Activated naive CD4-positive, alpha-beta T cell treated with anti-CD3 and anti-CD28 coated beads, Interleukin-2, amount 50 U/mL, for 24 hours (primary cell): ENCODE results near the gene ZNF165.
"Not testable (repeated sequence)": the region's sequence is repeated elsewhere in the genome, so short reads cannot be mapped to it uniquely, and the experiment has no call there.

Experiments used
- H3K27ac Mint-ChIP-seq: one replicate; pipeline ENCODE4 v1.8.0; 2021; ENCODE audit warnings: mild to moderate bottlenecking, mixed read lengths
- H3K27me3 Mint-ChIP-seq: one replicate; pipeline ENCODE4 v1.8.0; 2021; ENCODE audit warnings: mixed read lengths
- H3K36me3 Mint-ChIP-seq: one replicate; pipeline ENCODE4 v1.8.0; 2021; ENCODE audit warnings: mixed read lengths
- H3K4me1 Mint-ChIP-seq: one replicate; pipeline ENCODE4 v1.8.0; 2021; ENCODE audit warnings: mixed read lengths
- H3K4me3 Mint-ChIP-seq: one replicate; pipeline ENCODE4 v1.8.0; 2021; ENCODE audit warnings: mild to moderate bottlenecking, mixed read lengths
- H3K9me3 Mint-ChIP-seq: one replicate; pipeline ENCODE4 v1.8.0; 2021; ENCODE audit warnings: mixed read lengths

The ZNF165 gene

DNA sequence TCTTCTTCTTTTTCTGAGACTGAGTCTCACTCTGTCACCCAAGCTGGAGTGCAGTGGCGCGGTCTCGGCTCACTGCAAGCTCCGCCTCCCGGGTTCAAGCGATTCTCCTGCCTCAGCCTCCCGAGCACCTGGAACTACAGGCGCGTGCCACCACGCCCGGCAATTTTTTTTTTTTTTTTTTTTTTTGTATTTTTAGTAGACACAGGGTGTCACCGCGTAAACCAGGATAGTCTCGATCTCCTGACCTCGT, at the start of gene ZNF165:
Gene ZNF165 (plus strand): TSS at position 188 of the 250 bp plus-strand sequence. CDS start 4,913 bp downstream, outside the sequence.
- peak within 1 kb of the TSS; percentile 95 for H3K27ac Mint-ChIP-seq
- H3K27me3 Mint-ChIP-seq, H3K9me3 Mint-ChIP-seq: not testable (repeated sequence)
- H3K4me1 Mint-ChIP-seq, result peaks cover 49% of the 10 kb centered on the region
- peaks cover 14% of the 10 kb centered on the region for H3K36me3 Mint-ChIP-seq
- peak within 1 kb of the TSS; percentile 94 for H3K4me3 Mint-ChIP-seq

DNA sequence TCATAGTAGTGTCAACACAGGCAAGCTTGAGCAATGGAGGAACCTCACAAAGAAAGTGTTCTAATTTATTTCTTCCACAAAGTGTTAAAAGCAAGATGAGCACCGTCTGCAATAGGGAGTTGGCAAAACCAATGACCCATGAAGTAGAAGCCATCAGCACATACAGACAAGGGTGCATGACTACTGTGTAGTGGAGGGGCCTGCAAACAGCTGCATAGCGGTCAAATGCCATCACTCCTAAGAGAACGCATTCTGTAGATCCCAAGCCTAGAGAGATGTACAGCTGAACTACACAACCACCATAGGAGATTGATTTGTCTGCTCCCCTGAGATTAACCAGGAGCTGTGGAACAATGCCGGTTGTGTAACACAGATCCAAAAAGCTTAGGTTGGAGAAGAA, 26.8 kb upstream of the ZNF165 start:
- H3K4me1 Mint-ChIP-seq, result no peaks in the 10 kb centered on the region
- H3K36me3 Mint-ChIP-seq, result no peaks in the 10 kb centered on the region
- no peak overlapping the region for H3K27ac Mint-ChIP-seq
- no peak overlapping the region for H3K4me3 Mint-ChIP-seq
- peaks cover 13% of the 10 kb centered on the region for H3K27me3 Mint-ChIP-seq
- no peaks in the 10 kb centered on the region for H3K9me3 Mint-ChIP-seq

DNA sequence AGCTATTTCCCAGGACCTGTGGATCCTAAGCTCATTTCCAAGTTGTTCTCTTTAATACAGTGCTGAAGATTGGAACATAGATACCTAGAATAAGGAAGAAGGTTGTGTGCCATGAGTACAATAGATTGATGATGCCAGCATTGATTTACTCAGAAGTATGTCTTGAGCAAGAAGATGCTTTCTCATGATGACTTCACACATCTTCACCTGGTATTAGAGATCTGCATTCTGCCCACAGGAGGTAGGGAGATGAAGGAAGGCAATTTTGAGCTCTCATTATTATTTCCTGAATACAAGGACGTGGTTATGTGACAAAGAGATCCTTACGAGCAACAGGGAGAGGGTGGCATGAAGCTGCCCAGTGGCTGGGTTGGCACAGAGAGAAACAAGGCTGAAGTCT, 20.0 kb upstream of the ZNF165 start:
- H3K4me1 Mint-ChIP-seq, result peaks cover 5% of the 10 kb centered on the region
- no peak overlapping the region for H3K4me3 Mint-ChIP-seq
- no peaks in the 10 kb centered on the region for H3K9me3 Mint-ChIP-seq
- H3K27ac Mint-ChIP-seq, result no peak overlapping the region
- H3K27me3 Mint-ChIP-seq, result peaks cover 23% of the 10 kb centered on the region
- H3K36me3 Mint-ChIP-seq, result no peaks in the 10 kb centered on the region

DNA sequence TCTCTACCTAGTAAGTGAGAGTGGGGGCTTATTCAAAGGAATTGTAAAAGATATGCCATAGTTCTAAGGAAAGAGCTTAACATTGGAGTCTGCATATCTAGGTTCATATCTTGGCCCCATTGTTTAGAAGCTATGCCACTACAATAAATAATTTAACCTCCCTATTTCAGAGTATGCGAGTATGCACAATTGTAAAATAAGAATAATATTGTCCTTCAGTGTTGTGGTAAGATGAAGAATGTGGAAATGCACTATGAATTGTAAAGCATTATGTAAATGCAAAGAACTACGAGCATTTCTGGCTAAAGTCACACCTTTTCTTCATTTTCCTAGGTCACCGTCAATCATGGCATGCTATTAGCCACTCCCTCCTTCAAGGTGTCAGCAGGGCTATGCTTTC, 16.1 kb upstream of the ZNF165 start:
- peaks cover 5% of the 10 kb centered on the region for H3K4me1 Mint-ChIP-seq
- H3K27me3 Mint-ChIP-seq, result peaks cover 34% of the 10 kb centered on the region
- H3K27ac Mint-ChIP-seq, result no peak overlapping the region
- H3K36me3 Mint-ChIP-seq, result no peaks in the 10 kb centered on the region
- H3K4me3 Mint-ChIP-seq, result no peak overlapping the region
- no peaks in the 10 kb centered on the region for H3K9me3 Mint-ChIP-seq

DNA sequence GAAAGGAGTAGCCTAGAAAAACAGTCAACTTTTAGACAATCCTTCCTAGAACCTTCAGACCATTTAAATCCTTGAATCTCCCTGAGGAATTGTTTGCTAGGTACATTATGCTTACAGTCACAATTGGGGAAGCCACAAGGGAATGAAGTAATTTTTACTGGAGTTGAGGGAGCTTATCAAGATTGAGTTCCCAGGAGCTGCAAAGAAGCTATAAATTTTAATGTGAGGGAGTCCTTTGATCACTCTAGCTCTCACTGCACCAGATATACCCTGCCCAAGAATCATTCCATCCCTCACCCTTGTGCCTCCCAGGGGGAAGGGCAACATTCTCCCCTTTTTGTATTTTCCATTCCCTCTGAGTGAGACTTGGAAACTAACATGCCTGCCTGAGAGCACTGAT, 12.3 kb upstream of the ZNF165 start:
- Mint-ChIP-seq H3K27me3 (peaks cover 33% of the 10 kb centered on the region), H3K36me3 (no peaks in the 10 kb centered on the region), H3K4me1 (no peaks in the 10 kb centered on the region), H3K9me3 (no peaks in the 10 kb centered on the region), H3K27ac (peak overlapping the region; percentile 55), H3K4me3 (no peak overlapping the region)

DNA sequence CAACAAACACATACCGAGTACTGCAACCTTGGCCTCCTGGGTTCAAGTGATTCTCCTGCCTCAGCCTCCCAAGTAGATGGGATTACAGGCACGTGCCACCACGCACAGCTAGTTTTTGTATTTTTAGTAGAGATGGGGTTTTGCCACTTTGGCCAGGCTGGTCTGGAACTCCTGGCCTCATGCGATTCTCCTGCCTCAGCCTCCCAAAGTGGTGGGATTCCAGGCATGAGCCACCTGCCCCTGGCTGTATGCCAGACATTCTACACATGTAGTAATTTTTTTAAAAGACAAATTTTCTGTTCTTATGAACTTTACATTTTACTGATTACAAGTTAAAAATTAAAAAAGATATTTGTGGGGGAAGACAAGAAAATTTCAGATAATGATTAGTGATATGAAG, 9.4 kb upstream of the ZNF165 start:
- H3K4me3 Mint-ChIP-seq, result not testable (repeated sequence)

DNA sequence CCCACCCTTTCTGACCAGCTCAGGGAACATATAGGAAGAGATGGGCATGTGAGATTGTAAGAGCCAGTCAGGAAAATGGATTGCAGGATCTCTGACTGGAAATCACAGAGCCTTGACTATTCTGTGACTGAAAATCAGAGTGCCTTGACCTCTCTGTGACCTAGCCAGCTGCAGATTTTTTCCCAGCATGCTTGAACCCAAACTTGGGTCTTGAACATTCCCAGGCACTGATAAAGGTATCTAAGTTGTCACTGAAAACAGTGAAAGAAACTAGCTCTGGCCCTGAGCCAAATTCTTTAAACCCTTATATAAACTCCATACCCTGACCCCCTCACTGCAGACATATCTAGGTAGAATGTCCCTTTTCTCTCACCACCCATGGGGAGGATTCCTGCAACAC, 2.3 kb upstream of the ZNF165 start:
- H3K27me3 Mint-ChIP-seq, result no peaks in the 10 kb centered on the region
- peaks cover under 1% of the 10 kb centered on the region for H3K36me3 Mint-ChIP-seq
- peaks cover 36% of the 10 kb centered on the region for H3K4me1 Mint-ChIP-seq
- H3K4me3 Mint-ChIP-seq, result no peak overlapping the region
- H3K9me3 Mint-ChIP-seq, result no peaks in the 10 kb centered on the region
- no peak overlapping the region for H3K27ac Mint-ChIP-seq

More for the DNA sequence above, 9.4 kb upstream of the ZNF165 start:
- not testable (repeated sequence) for H3K27ac Mint-ChIP-seq, H3K9me3 Mint-ChIP-seq, H3K4me1 Mint-ChIP-seq, H3K36me3 Mint-ChIP-seq
- peaks cover 24% of the 10 kb centered on the region for H3K27me3 Mint-ChIP-seq

DNA sequence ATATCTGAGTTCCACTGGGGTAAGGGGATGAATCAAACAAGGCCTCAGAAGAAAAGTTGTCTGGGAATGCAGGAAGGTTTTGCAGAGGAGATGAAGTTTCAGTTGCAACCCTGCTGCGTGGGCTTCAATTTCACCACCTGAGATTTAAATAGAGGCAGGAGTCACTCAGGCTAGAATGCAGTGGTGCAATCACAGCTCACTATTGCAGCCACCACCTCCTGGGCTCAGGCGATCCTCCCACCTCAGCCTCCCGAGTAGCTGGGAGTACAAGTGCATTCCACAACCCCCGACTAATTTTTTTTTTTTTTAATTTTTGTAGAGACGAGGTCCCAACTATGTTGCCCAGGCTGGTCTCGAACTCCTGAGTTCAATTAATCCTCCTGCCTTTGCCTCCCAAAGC, 1.5 kb upstream of the ZNF165 start:
- Mint-ChIP-seq H3K4me3 (peak overlapping the region; percentile 28), H3K4me1 (peaks cover 44% of the 10 kb centered on the region), H3K27ac (no peak overlapping the region), H3K9me3 (no peaks in the 10 kb centered on the region), H3K27me3 (no peaks in the 10 kb centered on the region), H3K36me3 (peaks cover 7% of the 10 kb centered on the region)

DNA sequence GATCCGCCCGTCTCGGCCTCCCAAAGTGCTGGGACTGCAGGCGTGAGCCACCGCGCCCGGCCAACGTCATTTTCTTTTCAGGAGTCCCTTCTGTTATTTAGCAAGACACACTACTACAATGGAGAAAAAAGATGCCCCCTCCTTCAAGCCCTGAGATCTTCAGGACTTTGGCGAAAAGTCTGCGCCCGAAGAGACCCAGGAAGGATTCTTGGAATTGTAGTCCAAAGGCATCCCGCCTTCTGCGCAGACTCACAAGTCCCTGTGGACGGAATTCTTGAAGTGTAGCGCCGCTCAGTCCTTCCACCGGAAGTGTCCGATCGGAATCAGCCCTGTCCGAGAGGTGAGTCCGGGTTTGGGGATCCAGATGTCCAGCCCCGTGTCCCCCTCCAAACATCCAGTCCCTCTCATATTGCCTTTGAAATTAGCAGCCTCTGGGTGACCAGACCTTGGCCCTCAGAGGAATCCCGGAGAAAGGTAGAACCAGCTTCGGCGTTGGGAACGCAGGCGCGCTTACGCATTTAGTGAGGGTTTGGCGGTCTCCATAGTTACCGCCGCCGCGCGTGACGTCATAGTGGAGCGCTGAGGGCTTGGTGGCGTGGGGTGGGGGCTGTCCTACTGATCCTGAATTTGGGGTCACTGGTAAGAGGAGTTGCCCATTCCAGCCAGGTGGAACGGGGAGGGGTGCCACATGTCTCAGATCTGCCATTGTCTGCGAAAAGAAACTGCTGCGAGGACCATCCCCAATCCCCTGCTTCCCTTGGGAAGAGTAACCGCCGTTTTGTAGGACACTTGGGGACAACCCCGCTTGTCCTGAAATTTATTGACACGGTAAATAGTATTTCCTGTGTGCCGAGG, 490 bp downstream of the ZNF165 start:
- Mint-ChIP-seq H3K27me3 (no peaks in the 10 kb centered on the region), H3K4me1 (peaks cover 49% of the 10 kb centered on the region), H3K27ac (peak overlapping the region; percentile 95), H3K36me3 (peaks cover 20% of the 10 kb centered on the region), H3K9me3 (no peaks in the 10 kb centered on the region), H3K4me3 (peak overlapping the region; percentile 94)

DNA sequence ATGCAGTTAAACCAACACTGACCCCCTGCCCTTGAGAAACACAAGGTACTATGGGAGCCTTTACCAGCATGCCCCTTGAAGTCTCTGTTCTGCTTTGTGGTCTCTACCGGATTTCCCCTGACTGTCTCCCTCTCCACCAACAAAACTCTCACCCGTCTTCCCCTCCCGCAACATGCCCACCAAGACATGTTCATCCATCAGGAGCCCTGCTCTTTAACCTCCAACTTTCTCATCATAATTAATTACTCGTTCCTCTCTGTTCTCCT, 1.1 kb downstream of the ZNF165 start:
- Mint-ChIP-seq H3K27me3 (no peaks in the 10 kb centered on the region), H3K27ac (peak overlapping the region; percentile 95), H3K9me3 (no peaks in the 10 kb centered on the region), H3K4me3 (peak overlapping the region; percentile 94), H3K36me3 (peaks cover 24% of the 10 kb centered on the region), H3K4me1 (peaks cover 49% of the 10 kb centered on the region)

DNA sequence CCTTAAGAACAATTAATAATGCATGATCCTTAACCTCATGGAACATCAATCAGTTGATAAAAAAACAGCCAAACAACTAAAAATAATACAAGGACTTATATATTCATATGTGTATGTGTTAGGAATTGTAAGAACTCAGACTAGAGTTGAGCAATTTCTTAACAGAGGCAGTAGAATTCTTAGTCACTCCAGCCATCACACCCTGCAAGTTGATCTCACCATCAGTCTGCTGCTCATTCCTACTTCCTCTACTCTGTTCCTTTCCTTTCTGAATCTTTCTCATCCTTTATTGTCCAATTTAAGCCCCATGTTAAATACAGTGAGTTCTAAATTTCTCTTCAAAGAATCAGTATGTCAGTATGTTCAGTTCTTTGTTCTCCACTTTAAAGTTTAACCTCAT, 2.6 kb downstream of the ZNF165 start:
- no peak overlapping the region for H3K27ac Mint-ChIP-seq

DNA sequence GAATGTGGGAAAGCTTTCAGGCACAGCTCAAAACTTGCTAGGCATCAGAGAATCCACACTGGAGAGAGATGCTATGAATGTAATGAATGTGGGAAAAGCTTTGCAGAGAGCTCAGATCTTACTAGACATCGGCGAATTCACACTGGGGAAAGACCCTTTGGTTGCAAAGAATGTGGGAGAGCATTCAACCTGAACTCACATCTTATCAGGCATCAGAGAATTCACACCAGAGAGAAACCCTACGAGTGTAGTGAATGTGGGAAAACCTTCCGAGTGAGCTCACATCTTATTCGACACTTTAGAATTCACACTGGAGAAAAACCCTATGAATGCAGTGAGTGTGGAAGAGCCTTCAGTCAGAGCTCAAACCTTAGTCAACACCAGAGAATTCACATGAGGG, 8.7 kb downstream of the ZNF165 start:
- peaks cover 55% of the 10 kb centered on the region for H3K36me3 Mint-ChIP-seq
- H3K4me3 Mint-ChIP-seq, result no peak overlapping the region
- no peak overlapping the region for H3K27ac Mint-ChIP-seq
- peaks cover 3% of the 10 kb centered on the region for H3K4me1 Mint-ChIP-seq
- peaks cover 27% of the 10 kb centered on the region for H3K9me3 Mint-ChIP-seq
- peaks cover 7% of the 10 kb centered on the region for H3K27me3 Mint-ChIP-seq

More for the DNA sequence above, 2.6 kb downstream of the ZNF165 start:
- H3K4me1 Mint-ChIP-seq, result peaks cover 49% of the 10 kb centered on the region
- peak overlapping the region; percentile 54 for H3K4me3 Mint-ChIP-seq
- peaks cover 5% of the 10 kb centered on the region for H3K9me3 Mint-ChIP-seq
- H3K27me3 Mint-ChIP-seq, result no peaks in the 10 kb centered on the region
- peaks cover 34% of the 10 kb centered on the region for H3K36me3 Mint-ChIP-seq

DNA sequence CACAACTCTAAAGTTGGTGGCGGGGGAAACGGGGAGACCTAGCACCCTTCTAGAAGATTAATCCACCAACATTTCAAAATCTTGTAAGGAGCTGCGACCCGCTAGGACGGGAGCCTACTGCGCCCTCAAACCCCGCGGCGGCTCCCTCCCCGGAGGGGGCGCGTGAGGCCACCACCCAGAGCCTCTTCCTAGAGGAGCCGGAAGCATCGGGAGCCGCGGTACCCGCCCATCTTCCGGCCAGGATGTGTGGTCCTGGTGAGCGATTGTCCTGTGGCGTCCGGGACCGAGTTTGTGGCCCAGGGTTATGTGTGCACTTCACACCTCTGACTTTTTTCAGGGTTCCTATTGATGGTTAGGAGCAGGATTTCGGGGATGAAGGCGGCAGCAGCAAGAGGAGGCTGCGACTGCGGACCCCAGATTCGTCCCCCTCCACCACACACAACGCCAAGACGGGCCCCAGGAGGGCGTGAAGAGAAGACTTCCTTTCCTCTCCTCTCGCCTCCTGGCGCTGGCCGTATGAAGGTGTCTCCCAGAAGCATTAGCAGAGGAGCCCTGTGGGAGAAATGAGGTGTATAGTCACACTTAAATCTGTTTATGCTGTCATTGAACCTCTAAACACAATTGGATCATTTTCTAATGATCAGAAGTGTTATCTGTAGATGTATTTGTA, 10.7 kb downstream of the ZNF165 start:
- H3K4me1 Mint-ChIP-seq, result no peaks in the 10 kb centered on the region
- peaks cover 9% of the 10 kb centered on the region for H3K27me3 Mint-ChIP-seq
- no peak overlapping the region for H3K4me3 Mint-ChIP-seq
- peaks cover 27% of the 10 kb centered on the region for H3K9me3 Mint-ChIP-seq
- H3K27ac Mint-ChIP-seq, result no peak overlapping the region
- H3K36me3 Mint-ChIP-seq, result peaks cover 42% of the 10 kb centered on the region

DNA sequence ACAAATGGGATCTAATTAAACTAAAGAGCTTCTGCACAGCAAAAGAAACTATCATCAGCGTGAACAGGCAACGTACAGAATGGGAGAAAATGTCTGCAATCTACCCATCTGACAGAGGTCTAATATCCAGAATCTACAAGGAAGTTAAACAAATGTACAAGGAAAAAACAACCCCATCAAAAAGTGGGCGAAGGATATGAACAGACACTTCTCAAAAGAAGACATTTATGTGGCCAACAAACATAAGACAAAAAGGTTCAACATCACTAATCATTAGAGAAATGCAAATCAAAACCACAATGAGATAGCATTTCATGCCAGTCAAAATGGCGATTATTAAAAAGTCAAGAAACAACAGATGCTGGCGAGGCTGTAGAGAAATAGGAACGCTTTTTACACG, 21.9 kb downstream of the ZNF165 start:
- H3K4me3 Mint-ChIP-seq, H3K27me3 Mint-ChIP-seq, H3K36me3 Mint-ChIP-seq, H3K4me1 Mint-ChIP-seq, H3K9me3 Mint-ChIP-seq, H3K27ac Mint-ChIP-seq: not testable (repeated sequence)

DNA sequence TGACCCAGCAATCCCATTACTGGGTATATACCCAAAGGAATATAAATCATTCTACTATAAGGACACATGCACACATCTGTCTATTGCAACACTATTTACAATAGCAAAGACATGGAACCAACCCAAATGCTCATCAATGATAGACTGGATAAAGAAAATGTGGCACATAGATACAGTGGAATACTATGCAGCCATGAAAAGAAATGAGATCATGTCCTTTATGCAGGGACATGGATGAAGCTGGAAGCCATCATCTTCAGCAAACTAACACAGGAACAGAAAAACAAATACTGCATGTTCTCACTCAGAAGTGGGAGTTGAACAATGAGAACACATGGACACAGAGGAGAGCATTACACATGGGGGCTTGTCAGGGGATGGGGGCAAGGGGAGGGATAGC, 22.3 kb downstream of the ZNF165 start:
- H3K4me1 Mint-ChIP-seq, H3K9me3 Mint-ChIP-seq, H3K27me3 Mint-ChIP-seq, H3K27ac Mint-ChIP-seq, H3K36me3 Mint-ChIP-seq: not testable (repeated sequence)
- H3K4me3 Mint-ChIP-seq, result peak overlapping the region; percentile 2

DNA sequence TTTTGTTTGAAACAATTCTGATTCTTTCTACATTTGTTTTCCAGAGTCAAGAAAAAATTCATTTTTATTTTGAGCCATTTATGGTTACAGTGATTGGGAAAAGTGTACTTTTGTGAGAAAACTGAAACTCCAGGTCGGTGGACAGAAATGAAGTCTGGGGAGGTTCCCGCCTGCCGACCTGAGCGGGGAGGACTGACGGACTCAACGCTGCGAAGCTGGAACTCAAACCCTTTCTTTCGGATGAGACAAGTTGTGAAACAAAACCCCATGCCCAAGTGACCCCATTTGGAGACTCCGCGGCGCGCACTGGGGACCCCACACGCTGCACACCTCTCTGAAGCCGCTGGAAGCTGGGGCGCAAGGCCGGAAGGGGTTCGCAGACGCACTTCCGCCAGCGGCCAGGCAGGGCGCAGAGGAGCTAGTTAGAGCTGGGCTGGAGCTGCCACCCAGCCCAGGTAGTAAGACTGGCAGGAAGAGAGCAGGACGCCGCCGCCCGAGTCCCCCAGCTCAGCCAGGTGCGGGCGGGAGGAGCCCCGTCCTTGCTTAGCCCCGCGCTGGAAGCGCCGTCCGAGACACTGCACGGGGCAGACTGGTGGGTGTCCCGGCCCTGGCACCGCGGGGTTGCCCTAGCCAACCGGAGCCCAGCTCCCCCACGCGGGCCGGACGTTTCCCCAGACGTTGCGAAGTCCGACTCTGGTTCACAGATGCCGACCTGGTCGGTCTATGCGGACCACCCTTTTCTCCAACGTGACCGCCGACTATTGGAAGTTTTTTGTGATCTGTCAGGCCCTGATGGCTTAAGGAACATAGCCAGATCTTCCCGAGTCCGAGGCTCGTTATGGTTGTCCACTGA, 24.2 kb downstream of the ZNF165 start:
- Mint-ChIP-seq H3K27me3 (peaks cover 4% of the 10 kb centered on the region), H3K4me3 (peak overlapping the region; percentile 92), H3K27ac (peak overlapping the region; percentile 89), H3K4me1 (peaks cover 10% of the 10 kb centered on the region), H3K36me3 (peaks cover 3% of the 10 kb centered on the region), H3K9me3 (peaks cover 4% of the 10 kb centered on the region)
